Caki2 (cell line): Measurements from ENCODE around the gene MICALL2. TPM values are rescaled to one million over a fixed set of nuclear protein-coding genes. Genes with fewer than 3 reads are reported as not detected.

ENCODE experiments used
- DNase-seq: peaks from one replicate; pipeline ENCODE4 v3.0.0-alpha.2; 2015; ENCODE audit warnings: low read depth
- in situ Hi-C: cut with HindIII; loops from 2 replicates; pipeline ENCODE4 v1.10.0; 2016; ENCODE audit warnings: low sequenced_read_pairs, low pct_unique_long_range_greater_than_20kb, mixed read lengths
- total RNA-seq: library from RNA; depleted of rRNA; stranded (reverse); fragments of >200 nt; shearing (Covaris generic); gene quantifications from 2 replicates; pipeline ENCODE4 v1.2.3, GENCODE V29; 2014; ENCODE audit warnings: low replicate concordance; rRNA removed

MICALL2 gene
- 8.8 and 13.5 TPM in 2 replicates for total RNA-seq

- in situ Hi-C loops: no loop called here
- peak; percentile 77 for DNase-seq
These were observed at the start of gene MICALL2 for GRCh38 chr7:1458683-1459511. TSS of gene MICALL2 (minus strand) at chr7:1459470. CDS start at chr7:1459326, 144 bp downstream.

- in situ Hi-C loops: no loop called here
- no peak for DNase-seq
These were observed 49.0 kb upstream of the MICALL2 start for GRCh38 chr7:1508277-1508758.

DNA sequence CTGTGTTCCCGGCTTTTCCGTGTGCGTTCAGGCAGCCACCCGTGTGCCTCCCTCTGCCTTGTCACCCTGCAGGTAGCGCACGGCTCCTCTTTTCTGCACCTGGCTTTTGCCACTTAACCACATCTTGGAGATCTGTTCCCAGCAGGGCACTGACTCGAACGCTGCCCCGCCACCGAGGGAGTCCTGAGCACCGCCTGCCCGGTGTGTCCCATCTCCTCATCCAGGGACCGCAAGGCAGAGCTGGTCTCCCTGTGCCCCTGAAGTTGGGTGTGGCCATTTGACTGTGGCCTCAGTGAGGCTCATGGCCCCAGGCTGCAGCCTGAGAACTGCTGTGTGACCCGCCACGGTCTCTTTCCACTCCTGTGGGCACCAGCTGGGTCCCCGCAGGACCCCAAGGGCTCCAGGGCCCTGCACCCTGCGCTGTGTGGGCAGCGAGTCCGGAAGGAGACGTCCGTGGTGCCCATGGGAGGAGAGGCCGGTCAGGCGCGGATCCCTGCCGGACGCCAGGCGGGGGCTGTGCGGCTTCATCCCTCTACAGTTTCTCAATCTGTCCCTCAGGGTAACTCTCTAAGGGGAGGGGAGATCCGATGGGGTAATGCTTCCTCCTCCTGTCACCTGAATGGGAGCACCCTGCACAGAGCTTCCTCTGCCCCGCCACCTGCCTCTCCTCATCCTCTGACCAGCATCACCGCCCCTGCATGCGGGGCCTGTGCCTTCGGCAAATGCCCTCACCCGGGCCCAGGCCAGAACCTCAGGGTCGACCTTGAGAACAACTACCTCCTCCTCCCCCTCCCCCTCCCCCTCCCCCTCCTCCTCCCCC lies 46.7 kb upstream of the MICALL2 start:
- DNase-seq: no peak
- in situ Hi-C loops: no loop called here

- DNase-seq: peak; percentile 97
- in situ Hi-C loops: no loop called here
These were observed 44.8 kb upstream of the MICALL2 start, which contains the start of gene INTS1 for GRCh38 chr7:1503816-1504775. TSS of gene INTS1 (minus strand) at chr7:1504389. CDS start at chr7:1503960, 429 bp downstream.

- in situ Hi-C loops: no loop called here
- DNase-seq: no peak
These were observed 44.1 kb upstream of the MICALL2 start for GRCh38 chr7:1503390-1503789.

DNA sequence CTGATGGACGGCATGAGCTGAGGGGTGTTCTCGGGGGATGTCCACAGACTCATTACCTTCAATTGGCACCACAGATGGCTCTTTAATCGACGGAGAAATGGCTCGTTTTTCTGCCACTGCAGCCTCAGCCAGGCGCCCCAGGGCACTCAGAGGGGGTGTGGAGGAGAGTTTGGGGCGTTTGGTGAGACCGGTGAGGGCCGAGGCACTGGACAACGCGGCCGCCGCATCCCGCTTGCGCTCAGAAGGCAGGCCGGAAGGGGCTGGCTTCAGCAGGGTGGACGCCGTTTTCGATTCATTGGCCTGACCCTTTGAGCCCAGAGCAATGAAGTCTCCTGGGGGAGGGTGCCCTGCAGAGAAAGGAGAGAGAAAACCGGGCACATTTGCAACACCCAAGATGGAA lies 43.6 kb upstream of the MICALL2 start:
- in situ Hi-C loops: no loop called here
- no peak for DNase-seq

- no peak for DNase-seq
- in situ Hi-C loops: no loop called here
These were observed 42.4 kb upstream of the MICALL2 start for GRCh38 chr7:1501487-1502270.

GRCh38 chr7:1500064-1500807 lies 41.0 kb upstream of the MICALL2 start:
- DNase-seq: no peak
- in situ Hi-C loops: no loop called here

DNA sequence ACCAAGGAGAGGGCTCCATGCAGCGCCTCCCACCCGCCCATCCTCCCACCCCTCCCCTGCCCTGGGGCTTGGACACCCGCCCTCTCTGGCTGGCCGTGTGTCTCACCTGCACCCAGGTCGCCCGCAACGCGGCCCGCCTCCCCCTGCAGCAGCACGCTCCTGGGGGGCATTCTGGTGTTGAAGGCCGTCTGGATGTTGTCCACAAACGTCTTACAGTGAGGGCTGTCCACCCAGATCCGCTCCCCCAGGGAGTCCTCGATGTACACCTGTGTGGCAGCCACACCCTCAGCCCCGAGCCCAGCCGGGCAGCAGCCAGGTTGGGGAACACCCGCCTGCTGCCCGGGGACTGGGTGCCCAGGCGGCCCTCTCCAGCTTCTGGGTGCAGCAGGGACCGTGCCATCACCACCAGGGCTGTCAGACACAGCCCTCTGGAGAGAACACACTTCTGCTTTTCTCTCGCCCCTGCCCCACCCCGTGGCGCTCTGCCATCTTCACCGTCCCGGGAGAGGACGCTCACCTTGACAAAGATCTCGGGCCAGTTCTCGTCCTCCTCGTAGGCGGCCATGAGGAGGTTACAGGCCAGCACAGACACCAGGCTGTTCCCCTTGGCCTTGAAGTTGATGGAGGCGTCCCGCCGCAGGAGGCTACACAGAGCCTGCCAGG lies 40.2 kb upstream of the MICALL2 start:
- in situ Hi-C loops: no loop called here
- no peak for DNase-seq

GRCh38 chr7:1498370-1499305 lies 39.4 kb upstream of the MICALL2 start:
- in situ Hi-C loops: no loop called here
- DNase-seq: no peak

GRCh38 chr7:1497293-1497927 lies 38.1 kb upstream of the MICALL2 start:
- DNase-seq: no peak
- in situ Hi-C loops: no loop called here

GRCh38 chr7:1496531-1497292 lies 37.4 kb upstream of the MICALL2 start:
- in situ Hi-C loops: no loop called here

GRCh38 chr7:1495564-1496242 lies 36.4 kb upstream of the MICALL2 start:
- no peak for DNase-seq
- in situ Hi-C loops: no loop called here

More at GRCh38 chr7:1496531-1497292, 37.4 kb upstream of the MICALL2 start:
- DNase-seq: no peak
